ENCODE results near the gene TREX2.

TREX2 gene

GRCh38 chrX:153394612-153395011 is 51.2 kb downstream of the TREX2 start:
- H3K27ac ChIP-seq = no peak overlapping the region
- no peak for DNase-seq (ENCODE audit: low read depth, low spot score)

Measured in epithelial cell of prostate (primary cell).